Fibroblast of lung (primary cell): Measurements from ENCODE around the gene AEN. TPM values are rescaled to one million over a fixed set of nuclear protein-coding genes. Genes with fewer than 3 reads are reported as not detected.

Experiments used
- DNase-seq, 2 donors: peaks; one replicate each; pipeline versions ENCODE4 v3.0.0 to v3.0.0-alpha.2; 2010; ENCODE audit warnings: low read depth in 2 of 2
- H2AFZ ChIP-seq: 2 replicates; pipeline ENCODE4 v1.5.1; 2012; ENCODE audit warnings: low read length, control low read depth, inconsistent platforms
- H3K27ac ChIP-seq: 2 replicates; pipeline ENCODE4 v1.5.1; 2011; ENCODE audit warnings: low read length, control low read depth; ENCODE audit not compliant: insufficient read depth
- H3K27me3 ChIP-seq: 2 replicates; pipeline ENCODE4 v1.5.1; 2011; ENCODE audit warnings: mild to moderate bottlenecking, low read length; ENCODE audit not compliant: control insufficient read depth, insufficient read depth
- H3K36me3 ChIP-seq: 2 replicates; pipeline ENCODE4 v1.5.1; 2011; ENCODE audit warnings: low read length; ENCODE audit not compliant: control insufficient read depth, insufficient read depth
- H3K4me1 ChIP-seq: 2 replicates; pipeline ENCODE4 v1.5.1; 2011; ENCODE audit warnings: low read length; ENCODE audit not compliant: control insufficient read depth, insufficient read depth; ENCODE audit errors: extremely low read depth
- H3K4me2 ChIP-seq: 2 replicates; pipeline ENCODE4 v1.5.1; 2011; ENCODE audit warnings: low read length, control low read depth; ENCODE audit not compliant: insufficient read depth; ENCODE audit errors: extremely low read depth
- H3K4me3 ChIP-seq, 4 experiments: fragments of 200-600 bp in 1 of 4; sonication (generic) in 1 of 4; replicated peaks in 1 of 4; 2 replicates each; pipeline ENCODE4 v1.5.1; 2011 to 2016; ENCODE audit warnings: low read length in 4 of 4, low read depth in 3 of 4, mild to moderate bottlenecking in 3 of 4, control low read depth in 2 of 4, inconsistent platforms in 1 of 4, mixed read lengths in 1 of 4; ENCODE audit not compliant: insufficient read depth in 1 of 4; ENCODE audit errors: control extremely low read depth in 1 of 4
- H3K79me2 ChIP-seq: 2 replicates; pipeline ENCODE4 v1.5.1; 2012; ENCODE audit warnings: mild to moderate bottlenecking, low read length, inconsistent platforms; ENCODE audit not compliant: control insufficient read depth, insufficient read depth
- H3K9ac ChIP-seq: 2 replicates; pipeline ENCODE4 v1.5.1; 2011; ENCODE audit warnings: mild to moderate bottlenecking, low read length, control low read depth; ENCODE audit not compliant: insufficient read depth
- H3K9me3 ChIP-seq: 2 replicates; pipeline ENCODE4 v1.5.1; 2012; ENCODE audit warnings: low read depth, low read length; ENCODE audit not compliant: control insufficient read depth, insufficient read depth
- H4K20me1 ChIP-seq: 2 replicates; pipeline ENCODE4 v1.5.1; 2011; ENCODE audit warnings: low read length; ENCODE audit not compliant: control insufficient read depth, insufficient read depth; ENCODE audit errors: extremely low read depth
- EZH2 ChIP-seq: IDR thresholded peaks from 2 replicates; pipeline ENCODE4 v1.5.1; 2012; ENCODE audit warnings: low read length, control low read depth, mild to moderate bottlenecking; ENCODE audit errors: missing control alignments
- polyA plus RNA-seq, 2 donors: library from polyadenylated mRNA; depleted of rRNA in 1 of 2; stranded (reverse) in 1 of 2; unstranded in 1 of 2; fragments of >200 nt; gene quantifications; 2 replicates each; pipeline ENCODE4 v1.2.1, GENCODE V29; 2011 to 2012; ENCODE audit warnings: missing spikeins in 1 of 2
- total RNA-seq: library from RNA; depleted of rRNA; stranded (reverse); fragments of >200 nt; gene quantifications from 2 replicates; pipeline ENCODE4 v1.2.1, GENCODE V29; 2014
- TF ChIP-seq, protein P1 (sequence below), 2 donors: IDR thresholded peaks in 1 of 2; conservative IDR thresholded peaks in 1 of 2; 1 replicate in 1 of 2; 2 replicates in 1 of 2; pipeline ENCODE4 v1.5.1; 2011 to 2012; ENCODE audit warnings: low read length in 2 of 2, control low read depth in 1 of 2, inconsistent platforms in 1 of 2, low read depth in 1 of 2, mild to moderate bottlenecking in 1 of 2

The AEN gene
- total and polyA plus RNA-seq, 2 donors (not counting 1 experiment from before 2014, with no cell fraction given), result 18.5 to 83.7 TPM

DNA sequence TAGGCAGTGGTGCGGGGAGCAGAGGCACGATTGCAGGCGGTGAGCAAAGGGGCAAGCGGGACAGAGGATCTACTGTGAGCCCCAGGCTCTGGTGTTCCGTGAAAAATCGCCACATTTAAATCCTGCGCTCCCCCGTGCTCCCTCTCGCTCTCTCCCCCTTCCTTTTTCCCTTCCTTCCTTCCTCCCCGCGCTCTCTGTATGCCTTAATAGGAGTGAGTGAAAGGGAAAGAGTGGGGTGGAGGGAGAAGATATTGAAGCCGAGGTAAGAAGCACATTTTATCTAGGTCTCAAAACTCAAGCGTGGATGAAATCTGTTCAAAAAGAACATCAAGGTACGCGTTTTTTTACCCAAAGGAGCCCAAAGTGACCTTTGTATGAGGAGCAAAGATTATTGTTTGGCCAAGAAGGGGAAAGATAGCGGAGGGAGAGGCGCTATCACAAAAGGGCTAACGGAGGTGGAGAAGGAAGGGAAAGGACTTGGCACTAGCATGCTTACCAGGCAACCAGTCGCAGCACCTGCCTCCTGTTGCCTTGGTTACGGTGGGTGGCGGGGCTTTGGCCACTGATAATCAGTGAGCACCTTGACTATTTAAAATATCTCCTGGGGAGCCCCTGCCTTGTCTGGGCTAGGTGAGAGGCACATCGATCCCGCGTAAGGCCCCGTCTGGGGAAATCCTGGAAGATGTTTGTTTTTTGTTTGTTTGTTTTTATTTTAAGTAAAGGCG, 14.9 kb upstream of the AEN start:
- peaks cover 34% of the 10 kb centered on the region for H3K27me3 ChIP-seq
- TF ChIP-seq, protein P1, sequence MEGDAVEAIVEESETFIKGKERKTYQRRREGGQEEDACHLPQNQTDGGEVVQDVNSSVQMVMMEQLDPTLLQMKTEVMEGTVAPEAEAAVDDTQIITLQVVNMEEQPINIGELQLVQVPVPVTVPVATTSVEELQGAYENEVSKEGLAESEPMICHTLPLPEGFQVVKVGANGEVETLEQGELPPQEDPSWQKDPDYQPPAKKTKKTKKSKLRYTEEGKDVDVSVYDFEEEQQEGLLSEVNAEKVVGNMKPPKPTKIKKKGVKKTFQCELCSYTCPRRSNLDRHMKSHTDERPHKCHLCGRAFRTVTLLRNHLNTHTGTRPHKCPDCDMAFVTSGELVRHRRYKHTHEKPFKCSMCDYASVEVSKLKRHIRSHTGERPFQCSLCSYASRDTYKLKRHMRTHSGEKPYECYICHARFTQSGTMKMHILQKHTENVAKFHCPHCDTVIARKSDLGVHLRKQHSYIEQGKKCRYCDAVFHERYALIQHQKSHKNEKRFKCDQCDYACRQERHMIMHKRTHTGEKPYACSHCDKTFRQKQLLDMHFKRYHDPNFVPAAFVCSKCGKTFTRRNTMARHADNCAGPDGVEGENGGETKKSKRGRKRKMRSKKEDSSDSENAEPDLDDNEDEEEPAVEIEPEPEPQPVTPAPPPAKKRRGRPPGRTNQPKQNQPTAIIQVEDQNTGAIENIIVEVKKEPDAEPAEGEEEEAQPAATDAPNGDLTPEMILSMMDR (conservative IDR thresholded peaks at IDR 0.05 in 1 of 2, IDR thresholded peaks at IDR 0.05 in 1 of 2; ENCODE audit: low read depth in 1 of 2, low read length in 2 of 2), result no peak
- no peak for TF ChIP-seq EZH2

DNA sequence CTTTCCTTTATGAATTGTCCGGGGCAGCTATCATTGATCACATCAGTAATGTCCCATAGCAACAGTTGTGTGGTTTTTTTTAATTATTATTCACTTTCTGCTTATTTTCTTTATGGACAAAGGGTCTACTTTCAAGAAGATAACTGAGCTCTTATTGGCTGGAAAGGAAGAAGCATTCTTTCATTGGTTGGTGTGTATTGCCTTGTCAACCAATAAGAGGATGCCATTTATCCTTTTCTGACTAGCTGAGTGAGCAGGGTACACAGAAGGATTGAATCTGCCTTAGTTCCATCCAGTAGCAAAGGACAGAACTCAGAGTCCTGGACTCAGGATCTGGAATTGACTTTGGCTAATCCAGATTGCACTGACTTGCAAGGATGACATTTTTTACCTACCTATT, 13.2 kb upstream of the AEN start:
- Histone ChIP-seq H3K4me3 (no peak overlapping the region), H3K27me3 (peaks cover 34% of the 10 kb centered on the region), H3K4me1 (peaks cover 3% of the 10 kb centered on the region), H4K20me1 (no peaks in the 10 kb centered on the region), H3K36me3 (no peaks in the 10 kb centered on the region), H3K9ac (no peak overlapping the region), H3K4me2 (no peak overlapping the region), H3K9me3 (no peaks in the 10 kb centered on the region), H3K27ac (no peak overlapping the region), H2AFZ (no peak overlapping the region), H3K79me2 (no peaks in the 10 kb centered on the region)
- TF ChIP-seq, protein P1 (conservative IDR thresholded peaks at IDR 0.05 in 1 of 2, IDR thresholded peaks at IDR 0.05 in 1 of 2; ENCODE audit: low read depth in 1 of 2, low read length in 2 of 2), result no peak
- TF ChIP-seq EZH2, result no peak
- no peak for DNase-seq

More for the DNA sequence above, 14.9 kb upstream of the AEN start:
- Histone ChIP-seq H3K4me3 (no peak overlapping the region), H3K36me3 (no peaks in the 10 kb centered on the region), H3K4me1 (no peaks in the 10 kb centered on the region), H3K9ac (no peak overlapping the region), H3K27ac (no peak overlapping the region), H2AFZ (no peak overlapping the region), H4K20me1 (no peaks in the 10 kb centered on the region), H3K4me2 (no peak overlapping the region), H3K9me3 (no peaks in the 10 kb centered on the region), H3K79me2 (no peaks in the 10 kb centered on the region)
- DNase-seq, result no peak

DNA sequence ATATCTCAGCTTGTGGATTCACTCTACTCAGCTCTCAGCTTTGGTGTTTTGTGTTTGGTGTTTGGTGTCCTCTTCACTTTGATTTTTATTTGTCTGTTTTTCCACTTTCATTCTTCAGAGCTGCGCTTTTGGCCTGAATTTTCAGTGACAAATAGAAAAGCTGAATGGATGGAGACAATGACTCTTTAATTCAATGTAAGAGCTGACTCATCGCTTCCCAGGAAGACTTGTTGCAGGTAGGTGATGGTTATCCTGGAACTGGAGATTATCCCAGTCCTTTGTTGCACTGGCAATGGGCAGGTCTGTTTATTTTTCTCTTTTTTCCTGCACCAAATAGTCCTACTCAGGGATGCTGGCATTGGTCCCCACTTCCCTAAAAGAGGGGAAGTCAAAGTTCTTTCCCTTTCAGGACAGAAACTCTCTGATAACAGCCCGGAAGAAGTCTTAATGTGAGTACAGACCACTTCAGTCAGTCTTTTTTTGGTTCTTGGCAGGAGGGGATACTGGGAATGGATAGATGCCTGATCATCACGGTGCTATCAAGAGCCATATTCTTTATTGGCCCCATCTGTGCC, 12.4 kb upstream of the AEN start:
- no peaks in the 10 kb centered on the region for H3K79me2 ChIP-seq
- no peaks in the 10 kb centered on the region for H4K20me1 ChIP-seq
- no peak for DNase-seq

More for the DNA sequence above, 12.4 kb upstream of the AEN start:
- H3K4me2 ChIP-seq, result no peak overlapping the region
- no peaks in the 10 kb centered on the region for H3K9me3 ChIP-seq
- H3K4me3 ChIP-seq, result no peak overlapping the region
- no peak overlapping the region for H3K27ac ChIP-seq
- no peak overlapping the region for H2AFZ ChIP-seq
- TF ChIP-seq EZH2, result no peak
- TF ChIP-seq, protein P1 (conservative IDR thresholded peaks at IDR 0.05 in 1 of 2, IDR thresholded peaks at IDR 0.05 in 1 of 2; ENCODE audit: low read depth in 1 of 2, low read length in 2 of 2), result no peak
- no peaks in the 10 kb centered on the region for H3K36me3 ChIP-seq
- no peak overlapping the region for H3K9ac ChIP-seq
- H3K4me1 ChIP-seq, result peaks cover 3% of the 10 kb centered on the region
- peaks cover 32% of the 10 kb centered on the region for H3K27me3 ChIP-seq
